Skeletal muscle tissue (tissue), 4 donors: ENCODE data around the gene STAT5B. TPM values are rescaled to one million over a fixed set of nuclear protein-coding genes. Genes with fewer than 3 reads are reported as not detected.
A peak's percentile ranks its signal among the peaks of the same experiment; 100 is the strongest.
"Not testable (repeated sequence)": the region's sequence is repeated elsewhere in the genome, so short reads cannot be mapped to it uniquely, and the experiment has no call there.

Source experiments
- H3K27ac ChIP-seq: one replicate; pipeline ENCODE4 v1.7.0; 2013; ENCODE audit warnings: mild to moderate bottlenecking, low read depth, low read length, inconsistent platforms
- H3K27me3 ChIP-seq, 3 donors: one replicate each; pipeline ENCODE4 v1.7.0; 2013; ENCODE audit warnings: low read length in 3 of 3; ENCODE audit not compliant: control insufficient read depth in 3 of 3, insufficient read depth in 3 of 3
- H3K36me3 ChIP-seq, 3 donors: one replicate each; pipeline ENCODE4 v1.7.0; 2013; ENCODE audit warnings: low read length in 3 of 3; ENCODE audit not compliant: control insufficient read depth in 3 of 3, insufficient read depth in 3 of 3
- H3K4me1 ChIP-seq, 3 donors: one replicate each; pipeline ENCODE4 v1.7.0; 2013; ENCODE audit warnings: low read length in 3 of 3, mild to moderate bottlenecking in 3 of 3; ENCODE audit not compliant: control insufficient read depth in 3 of 3, insufficient read depth in 3 of 3
- H3K4me3 ChIP-seq, 3 donors: one replicate each; pipeline ENCODE4 v1.7.0; 2013; ENCODE audit warnings: low read length in 3 of 3
- H3K9ac ChIP-seq, 3 donors: one replicate each; pipeline ENCODE4 v1.7.0; 2013; ENCODE audit warnings: low read length in 3 of 3, mild to moderate bottlenecking in 3 of 3, moderate library complexity in 2 of 3, low read depth in 1 of 3
- H3K9me3 ChIP-seq, 3 donors: one replicate each; pipeline ENCODE4 v1.7.0; 2013; ENCODE audit warnings: low read length in 3 of 3; ENCODE audit not compliant: control insufficient read depth in 3 of 3
- total RNA-seq: library from RNA; depleted of rRNA; stranded (reverse); fragments of >200 nt; gene quantifications from one replicate; pipeline ENCODE4 v1.2.3, GENCODE V29; 2014
- donor health status: Osteomylitis.

STAT5B gene
- 31.3 TPM for total RNA-seq

GRCh38 chr17:42276359-42276608, at the start of gene STAT5B:
Gene STAT5B, minus strand, starts transcription at chr17:42276391. Its CDS starts 44,264 bp downstream, at chr17:42232127.
- no peaks in the 10 kb centered on the region for H3K9me3 ChIP-seq
- H3K9ac ChIP-seq: peak within 1 kb of the TSS; percentile 89 to 97 (median 92)
- H3K4me1 ChIP-seq: peaks cover 14 to 27% (median 19%) of the 10 kb centered on the region in 3 donors
- no peaks in the 10 kb centered on the region for H3K27me3 ChIP-seq
- peak within 1 kb of the TSS; percentile 87 for H3K27ac ChIP-seq
- peak within 1 kb of the TSS; percentile 81 to 85 (median 84) for H3K4me3 ChIP-seq
- H3K36me3 ChIP-seq: no peaks in the 10 kb centered on the region

- H3K9me3 ChIP-seq: no peaks in the 10 kb centered on the region
- H3K27me3 ChIP-seq: no peaks in the 10 kb centered on the region
- peak overlapping the region; percentile 60 for H3K27ac ChIP-seq
- H3K4me3 ChIP-seq: no peak overlapping the region
- peaks cover 38 to 65% (median 50%) of the 10 kb centered on the region in 3 donors for H3K36me3 ChIP-seq
- H3K9ac ChIP-seq: peak overlapping the region in 2 of 3 donors; percentile 41 to 46
- peaks cover 25 to 28% (median 26%) of the 10 kb centered on the region in 3 donors for H3K4me1 ChIP-seq
Measured at GRCh38 chr17:42325026-42325425, 48.8 kb upstream of the STAT5B start.

DNA sequence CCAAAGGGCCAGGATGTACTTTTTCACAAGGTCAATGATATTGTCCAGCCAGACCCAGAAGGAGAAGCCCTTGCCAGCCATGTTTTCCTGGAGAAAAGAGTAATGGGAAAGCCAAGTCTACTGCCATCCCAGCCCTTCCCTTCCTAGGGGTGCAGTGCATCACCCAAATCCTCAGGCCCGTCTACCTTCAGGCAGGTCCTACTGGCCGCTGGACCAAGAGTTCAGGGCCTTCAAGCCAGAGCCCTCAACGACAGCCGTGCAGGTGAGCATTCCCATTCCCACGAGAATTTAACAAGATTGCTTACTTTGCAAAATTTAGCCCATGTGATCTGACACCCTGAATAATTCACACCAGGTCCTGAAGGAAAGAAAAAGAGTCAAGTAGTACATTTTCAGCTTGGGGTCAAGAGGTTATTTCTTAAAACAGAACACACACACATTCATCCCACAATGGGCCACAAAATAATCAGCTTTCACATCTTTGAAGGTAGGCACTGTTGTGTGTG, 47.1 kb upstream of the STAT5B start:
- Histone ChIP-seq H3K27me3 (no peaks in the 10 kb centered on the region), H3K36me3 (peaks cover 34 to 65% (median 56%) of the 10 kb centered on the region in 3 donors), H3K4me1 (peaks cover 13 to 21% (median 14%) of the 10 kb centered on the region in 3 donors), H3K9ac (peak overlapping the region in 1 of 3 donors; percentile 19), H3K4me3 (no peak overlapping the region), H3K9me3 (no peaks in the 10 kb centered on the region), H3K27ac (no peak overlapping the region)

- peaks cover 37 to 71% (median 62%) of the 10 kb centered on the region in 3 donors for H3K36me3 ChIP-seq
- no peaks in the 10 kb centered on the region for H3K27me3 ChIP-seq
- peak overlapping the region in 1 of 3 donors; percentile 19 for H3K9ac ChIP-seq
- H3K4me3 ChIP-seq: no peak overlapping the region
- peaks cover 13 to 21% (median 14%) of the 10 kb centered on the region in 3 donors for H3K4me1 ChIP-seq
- no peaks in the 10 kb centered on the region for H3K9me3 ChIP-seq
- no peak overlapping the region for H3K27ac ChIP-seq
Measured at GRCh38 chr17:42322382-42323267, 46.4 kb upstream of the STAT5B start.

DNA sequence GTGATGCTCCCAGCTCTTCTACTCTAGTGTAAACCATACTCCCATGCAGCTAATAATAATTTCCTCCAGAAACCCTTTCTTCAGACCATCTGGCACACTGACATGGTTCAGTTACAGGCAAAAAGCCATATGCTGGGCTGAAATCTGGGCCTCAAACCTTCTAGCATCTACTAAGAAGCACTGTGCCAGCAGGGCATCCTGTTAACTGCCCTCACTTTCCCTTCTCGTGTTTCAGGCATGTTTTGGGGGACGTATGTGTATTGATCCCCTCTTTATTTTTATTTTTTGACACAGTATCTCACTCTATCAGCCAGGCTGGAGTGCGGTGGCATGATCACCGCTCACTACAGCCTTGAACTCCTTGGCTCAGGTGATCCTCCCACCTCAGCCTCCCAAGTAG, 45.4 kb upstream of the STAT5B start:
- peaks cover 35 to 81% (median 70%) of the 10 kb centered on the region in 3 donors for H3K36me3 ChIP-seq
- no peak overlapping the region for H3K27ac ChIP-seq
- H3K9ac ChIP-seq: no peak overlapping the region
- H3K27me3 ChIP-seq: no peaks in the 10 kb centered on the region
- H3K9me3 ChIP-seq: no peaks in the 10 kb centered on the region
- peaks cover 13 to 21% (median 14%) of the 10 kb centered on the region in 3 donors for H3K4me1 ChIP-seq
- no peak overlapping the region for H3K4me3 ChIP-seq

DNA sequence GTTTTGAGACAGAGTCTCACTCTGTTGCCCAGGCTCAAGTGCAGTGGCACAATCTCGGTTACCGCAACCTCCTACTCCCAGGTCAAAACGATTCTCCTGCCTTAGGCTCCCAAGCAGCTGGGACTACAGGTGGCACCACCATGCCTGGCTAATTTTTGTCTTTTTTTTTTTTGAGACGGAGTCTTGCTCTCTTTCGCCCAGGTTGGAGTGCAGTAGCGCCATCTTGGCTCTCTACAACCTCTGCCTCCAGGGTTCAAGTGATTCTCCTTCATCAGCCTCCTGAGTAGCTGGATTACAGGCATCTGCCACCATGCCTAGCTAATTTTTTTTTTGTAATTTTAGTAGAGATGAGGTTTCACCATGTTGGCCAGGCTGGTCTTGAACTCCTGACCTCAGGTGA, 41.8 kb upstream of the STAT5B start:
- H3K27me3 ChIP-seq, H3K4me3 ChIP-seq, H3K4me1 ChIP-seq, H3K9me3 ChIP-seq, H3K9ac ChIP-seq, H3K27ac ChIP-seq: not testable (repeated sequence)
- peaks cover 36 to 79% (median 73%) of the 10 kb centered on the region in 3 donors for H3K36me3 ChIP-seq

DNA sequence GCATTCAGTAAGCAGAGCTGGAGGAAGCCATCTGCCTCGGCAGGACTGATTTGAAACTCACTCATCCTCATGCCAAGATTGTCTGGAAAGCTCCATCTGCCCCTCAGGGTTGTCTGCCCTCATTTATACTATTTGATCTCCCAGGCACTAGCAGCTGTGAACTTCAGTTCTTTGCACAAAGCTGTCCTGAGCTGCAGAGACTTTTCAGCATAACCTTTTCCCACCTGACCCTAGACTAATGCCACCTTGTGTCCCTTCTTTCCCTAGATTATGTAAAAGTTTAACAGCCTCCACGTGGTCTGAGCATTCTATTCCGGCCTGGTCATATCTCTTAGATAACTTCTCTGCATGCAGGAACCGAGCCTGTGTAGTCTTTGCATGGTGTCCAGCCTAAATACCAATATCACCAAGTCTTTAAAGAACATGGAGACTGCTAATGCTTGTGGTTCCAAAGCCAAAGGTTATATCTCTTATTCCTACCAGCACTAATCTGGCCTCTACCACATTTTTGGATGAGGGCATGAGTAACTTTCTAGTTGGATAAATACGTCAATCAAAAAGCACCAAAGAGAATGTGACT, 41.2 kb upstream of the STAT5B start:
- peaks cover 34 to 73% (median 68%) of the 10 kb centered on the region in 3 donors for H3K36me3 ChIP-seq
- H3K27ac ChIP-seq: no peak overlapping the region
- no peaks in the 10 kb centered on the region for H3K27me3 ChIP-seq
- H3K4me1 ChIP-seq: peaks cover under 1 to 9% (median 6%) of the 10 kb centered on the region in 3 donors
- H3K9ac ChIP-seq: no peak overlapping the region
- H3K4me3 ChIP-seq: no peak overlapping the region
- no peaks in the 10 kb centered on the region for H3K9me3 ChIP-seq

GRCh38 chr17:42316755-42317154, 40.6 kb upstream of the STAT5B start:
- no peaks in the 10 kb centered on the region for H3K9me3 ChIP-seq
- H3K36me3 ChIP-seq: peaks cover 28 to 67% (median 62%) of the 10 kb centered on the region in 3 donors
- H3K27me3 ChIP-seq: no peaks in the 10 kb centered on the region
- no peak overlapping the region for H3K27ac ChIP-seq
- H3K4me3 ChIP-seq: no peak overlapping the region
- peaks cover 6 to 15% (median 12%) of the 10 kb centered on the region in 3 donors for H3K4me1 ChIP-seq
- no peak overlapping the region for H3K9ac ChIP-seq

DNA sequence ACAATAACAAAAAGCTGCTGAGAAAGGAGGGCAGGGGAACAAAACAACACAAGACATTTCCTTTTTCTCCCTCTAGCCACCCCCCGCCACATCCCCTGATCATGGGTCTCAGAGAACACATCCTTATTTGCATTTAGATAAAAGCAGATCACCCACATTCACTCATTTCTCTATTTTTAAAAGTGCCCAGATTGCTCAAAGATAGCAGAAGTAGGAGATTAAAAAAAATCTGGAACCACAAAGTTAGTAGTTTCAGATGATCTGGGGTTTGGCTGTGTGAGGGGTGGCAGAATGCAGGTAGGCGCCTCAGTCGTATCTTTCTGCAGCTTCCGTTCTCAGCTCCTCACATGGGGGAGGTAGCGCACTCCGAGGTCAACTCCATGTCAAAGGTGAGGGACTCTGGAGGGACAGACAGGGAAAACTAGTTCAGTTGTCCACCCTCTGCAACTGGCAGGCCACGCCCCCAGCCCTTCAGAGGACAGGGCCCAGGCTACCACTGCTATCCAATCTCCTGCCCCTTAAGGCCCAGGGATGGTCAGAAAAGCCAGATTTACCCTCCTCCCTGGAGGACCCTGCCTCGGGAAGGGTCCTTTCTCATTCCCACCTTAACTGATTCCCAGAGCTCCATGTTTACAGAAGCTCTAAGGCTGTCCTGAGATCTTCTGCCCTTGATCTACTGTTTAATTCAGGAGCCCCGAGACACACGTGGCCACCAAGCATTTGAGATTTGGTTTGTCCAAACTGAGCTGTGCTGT, 39.4 kb upstream of the STAT5B start:
- Histone ChIP-seq H3K9me3 (no peaks in the 10 kb centered on the region), H3K4me1 (peaks cover 17 to 27% (median 24%) of the 10 kb centered on the region in 3 donors), H3K9ac (peak overlapping the region in 1 of 3 donors; percentile 57), H3K4me3 (no peak overlapping the region), H3K36me3 (peaks cover 27 to 66% (median 57%) of the 10 kb centered on the region in 3 donors), H3K27ac (no peak overlapping the region), H3K27me3 (no peaks in the 10 kb centered on the region)
